Common myeloid progenitor, CD34-positive (primary cell): ENCODE data around the gene ALB.
"Not testable (repeated sequence)": the region's sequence is repeated elsewhere in the genome, so short reads cannot be mapped to it uniquely, and the experiment has no call there.

Experiments
- CTCF ChIA-PET: fragments of 350-600 bp; sonication (Branson Sonifier 250); formaldehyde crosslinking; loops from one replicate; lab custom pipeline; 2021; ENCODE audit warnings: antibody characterized with exemption; lab: Charles Lee
- POLR2A ChIA-PET: fragments of 350-600 bp; sonication (Branson Sonifier 250); formaldehyde crosslinking; loops from one replicate; lab custom pipeline; 2021; ENCODE audit warnings: antibody characterized with exemption; lab: Charles Lee
- DNase-seq, 3 donors: peaks; one replicate each; pipeline versions ENCODE4 v3.0.0 to v3.0.0-alpha.2; 2013
- H3K27ac ChIP-seq, 2 experiments: 1 replicate in 1 of 2; 2 replicates in 1 of 2; pipeline ENCODE4 v1.7.0; 2013; ENCODE audit warnings: inconsistent platforms in 2 of 2, low read length in 2 of 2, mild to moderate bottlenecking in 2 of 2, low read depth in 1 of 2, moderate library complexity in 1 of 2; ENCODE audit not compliant: severe bottlenecking in 2 of 2, insufficient read depth in 1 of 2, poor library complexity in 1 of 2
- H3K27me3 ChIP-seq, 5 experiments: replicated peaks in 2 of 5; 1 replicate in 3 of 5; 2 replicates in 2 of 5; pipeline versions ENCODE4 v1.6.1 to v1.7.0; 2013; ENCODE audit warnings: low read length in 4 of 5, mild to moderate bottlenecking in 2 of 5, moderate library complexity in 2 of 5, inconsistent platforms in 1 of 5; ENCODE audit not compliant: insufficient read depth in 5 of 5, control insufficient read depth in 4 of 5
- H3K36me3 ChIP-seq, 4 experiments: 1 replicate in 2 of 4; 2 replicates in 2 of 4; pipeline versions ENCODE4 v1.6.1 to v1.7.0; 2013; ENCODE audit warnings: low read length in 3 of 4, control low read depth in 1 of 4, mild to moderate bottlenecking in 1 of 4; ENCODE audit not compliant: control insufficient read depth in 4 of 4, insufficient read depth in 4 of 4
- H3K4me1 ChIP-seq, 4 experiments: 1 replicate in 3 of 4; 2 replicates in 1 of 4; pipeline versions ENCODE4 v1.6.1 to v1.7.1; 2013; ENCODE audit warnings: low read length in 3 of 4, mild to moderate bottlenecking in 3 of 4, control low read depth in 1 of 4, inconsistent platforms in 1 of 4, moderate library complexity in 1 of 4; ENCODE audit not compliant: control insufficient read depth in 4 of 4, insufficient read depth in 4 of 4; ENCODE audit errors: control extremely low read depth in 1 of 4
- H3K4me3 ChIP-seq, 7 experiments: 1 replicate in 4 of 7; 2 replicates in 3 of 7; pipeline versions ENCODE4 v1.5.1 to v1.7.0; 2013; ENCODE audit warnings: mild to moderate bottlenecking in 7 of 7, low read length in 6 of 7, moderate library complexity in 6 of 7, inconsistent platforms in 2 of 7, low read depth in 2 of 7, control low read depth in 1 of 7; ENCODE audit not compliant: insufficient read depth in 4 of 7, control insufficient read depth in 1 of 7; ENCODE audit errors: extremely low read depth in 1 of 7
- H3K9me3 ChIP-seq, 5 experiments: 1 replicate in 4 of 5; 2 replicates in 1 of 5; pipeline versions ENCODE4 v1.6.1 to v1.7.1; 2013; ENCODE audit warnings: low read length in 4 of 5, mild to moderate bottlenecking in 2 of 5, inconsistent platforms in 1 of 5, low read depth in 1 of 5, moderate library complexity in 1 of 5; ENCODE audit not compliant: control insufficient read depth in 4 of 5, insufficient read depth in 2 of 5; ENCODE audit errors: control extremely low read depth in 1 of 5
- WGBS: methylation state at CpG from one replicate; pipeline ENCODE4 v1.1.5; 2013; ENCODE audit not compliant: insufficient coverage; 5-methylcytosine and 5-hydroxymethylcytosine counted together

ALB gene

GRCh38 chr4:73379946-73380345, 24.1 kb upstream of the ALB start:
- no peak overlapping the region for H3K4me3 ChIP-seq
- POLR2A ChIA-PET: no interaction called here
- CTCF ChIA-PET: no interaction called here
- H3K4me1 ChIP-seq: no peaks in the 10 kb centered on the region
- no peaks in the 10 kb centered on the region for H3K36me3 ChIP-seq
- H3K27ac ChIP-seq: no peak overlapping the region
- H3K27me3 ChIP-seq: peaks cover 0 to 2% (median 0%) of the 10 kb centered on the region in 5 experiments
- DNase-seq: no peak
- H3K9me3 ChIP-seq: no peaks in the 10 kb centered on the region

DNA sequence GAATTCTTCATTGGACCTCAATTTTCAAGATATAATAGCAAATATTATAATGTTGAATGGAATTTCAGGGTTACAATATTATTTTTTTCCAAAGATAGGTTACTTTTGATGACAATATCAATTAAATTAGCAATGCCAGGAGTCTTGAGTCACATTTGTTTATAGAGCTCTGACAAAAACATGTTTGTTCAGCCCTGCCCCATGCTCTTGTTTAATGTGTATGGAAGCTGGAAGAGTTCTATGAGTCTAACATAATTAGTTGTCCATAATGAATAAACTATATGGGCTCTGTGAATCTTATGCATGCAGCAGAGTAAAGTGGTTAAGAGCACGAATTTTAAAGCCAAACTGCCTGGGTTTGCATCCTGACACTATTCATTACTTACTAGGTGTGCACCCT, 22.9 kb upstream of the ALB start:
- no CpG with 5 or more reads among the region's 1 CpG for WGBS
- Histone ChIP-seq H3K36me3 (no peaks in the 10 kb centered on the region), H3K27ac (no peak overlapping the region), H3K4me1 (no peaks in the 10 kb centered on the region), H3K27me3 (no peaks in the 10 kb centered on the region), H3K9me3 (no peaks in the 10 kb centered on the region), H3K4me3 (no peak overlapping the region)
- no peak for DNase-seq
- ChIA-PET CTCF (no interaction called here), POLR2A (no interaction called here)

- CTCF ChIA-PET: interaction anchor here (0.6 kb wide), 1 partner anchor 1460 kb away, joined by 3 read pairs; no protein-coding TSS in a partner anchor
- POLR2A ChIA-PET: no interaction called here
- DNase-seq: no peak
- H3K4me1 ChIP-seq: no peaks in the 10 kb centered on the region
- no peaks in the 10 kb centered on the region for H3K9me3 ChIP-seq
- 94% methylated on average over 3 of the region's 3 CpGs for WGBS
- H3K4me3 ChIP-seq: no peak overlapping the region
- H3K36me3 ChIP-seq: no peaks in the 10 kb centered on the region
- H3K27me3 ChIP-seq: no peaks in the 10 kb centered on the region
- H3K27ac ChIP-seq: no peak overlapping the region
Measured at GRCh38 chr4:73383452-73383851, 20.6 kb upstream of the ALB start.

GRCh38 chr4:73387552-73387951, 16.5 kb upstream of the ALB start:
- POLR2A ChIA-PET: no interaction called here

DNA sequence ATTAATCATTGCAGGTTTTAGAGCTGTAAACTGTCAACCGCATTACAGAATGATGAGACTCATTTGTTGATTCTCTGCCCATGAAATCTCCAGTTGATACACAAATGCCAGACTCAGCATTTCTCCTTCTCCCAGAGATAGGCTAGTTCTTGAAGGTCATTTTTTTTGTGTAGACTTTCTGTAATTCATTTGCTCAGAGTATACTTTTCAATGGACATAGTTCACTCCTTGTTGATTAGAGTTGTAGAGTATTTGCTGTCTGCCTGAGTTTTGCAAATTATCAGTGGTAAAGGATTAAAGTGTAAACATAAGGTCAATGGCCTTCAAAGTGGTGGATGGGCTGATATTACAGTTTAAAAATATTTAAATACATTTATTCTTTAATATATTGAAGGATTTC, 15.2 kb upstream of the ALB start:
- WGBS: no CpG with 5 or more reads among the region's 1 CpG
- Histone ChIP-seq H3K27ac (no peak overlapping the region), H3K9me3 (no peaks in the 10 kb centered on the region), H3K36me3 (no peaks in the 10 kb centered on the region), H3K27me3 (no peaks in the 10 kb centered on the region), H3K4me3 (no peak overlapping the region), H3K4me1 (no peaks in the 10 kb centered on the region)
- DNase-seq: no peak
- ChIA-PET CTCF (no interaction called here), POLR2A (no interaction called here)

More at GRCh38 chr4:73387552-73387951, 16.5 kb upstream of the ALB start:
- Histone ChIP-seq H3K27me3 (no peaks in the 10 kb centered on the region), H3K4me1 (no peaks in the 10 kb centered on the region), H3K4me3 (no peak overlapping the region), H3K9me3 (no peaks in the 10 kb centered on the region), H3K36me3 (no peaks in the 10 kb centered on the region), H3K27ac (no peak overlapping the region)
- CTCF ChIA-PET: no interaction called here
- no peak for DNase-seq

DNA sequence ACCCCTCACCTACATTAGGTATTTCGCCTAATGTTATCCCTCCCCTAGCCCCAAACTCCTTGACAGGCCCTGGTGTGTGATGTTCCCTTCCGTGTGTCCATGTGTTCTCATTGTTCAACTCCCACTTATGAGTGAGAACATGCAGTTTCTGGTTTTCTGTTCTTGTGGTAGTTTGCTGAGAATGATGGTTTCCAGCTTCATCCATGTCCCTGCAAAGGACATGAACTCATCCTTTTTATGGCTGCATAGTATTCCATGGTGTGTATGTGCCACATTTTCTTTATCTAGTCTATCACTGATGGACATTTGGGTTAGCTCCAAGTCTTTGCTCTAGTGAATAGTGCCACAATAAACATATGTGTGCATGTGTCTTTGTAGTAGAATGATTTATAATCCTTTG, 14.4 kb upstream of the ALB start:
- no CpG with 5 or more reads among the region's 2 CpGs for WGBS
- POLR2A ChIA-PET, H3K27me3 ChIP-seq, H3K4me1 ChIP-seq, DNase-seq, CTCF ChIA-PET, H3K9me3 ChIP-seq, H3K36me3 ChIP-seq, H3K27ac ChIP-seq, H3K4me3 ChIP-seq: not testable (repeated sequence)

DNA sequence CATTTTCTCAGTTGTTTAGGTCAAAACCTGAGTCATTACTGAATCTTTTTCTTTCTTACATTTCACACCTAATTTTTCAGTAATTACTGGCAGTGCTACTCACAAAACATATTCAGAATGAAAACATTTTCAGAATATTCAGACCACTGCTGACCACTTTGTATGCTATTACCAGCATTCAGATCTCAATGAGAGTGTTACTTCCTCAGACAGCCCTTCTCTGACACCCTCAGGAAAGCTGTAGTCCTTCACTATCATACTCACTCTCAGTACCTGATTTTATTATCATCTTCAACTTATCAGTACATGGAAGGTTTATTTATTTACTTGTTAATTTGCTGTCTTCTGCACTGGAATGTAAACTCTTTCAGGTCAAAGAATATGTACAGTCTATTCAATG, 12.3 kb upstream of the ALB start:
- H3K4me1 ChIP-seq: no peaks in the 10 kb centered on the region
- H3K36me3 ChIP-seq: no peaks in the 10 kb centered on the region
- ChIA-PET CTCF (no interaction called here), POLR2A (no interaction called here)
- no peak for DNase-seq
- H3K4me3 ChIP-seq: no peak overlapping the region
- no peak overlapping the region for H3K27ac ChIP-seq
- no peaks in the 10 kb centered on the region for H3K9me3 ChIP-seq
- no peaks in the 10 kb centered on the region for H3K27me3 ChIP-seq

- no peak overlapping the region for H3K4me3 ChIP-seq
- CTCF ChIA-PET: no interaction called here
- no peaks in the 10 kb centered on the region for H3K27me3 ChIP-seq
- H3K27ac ChIP-seq: no peak overlapping the region
- no peaks in the 10 kb centered on the region for H3K4me1 ChIP-seq
- POLR2A ChIA-PET: no interaction called here
- DNase-seq: no peak
- H3K36me3 ChIP-seq: no peaks in the 10 kb centered on the region
- 100% methylated on average over 2 of the region's 2 CpGs for WGBS
- H3K9me3 ChIP-seq: no peaks in the 10 kb centered on the region
Measured at GRCh38 chr4:73392936-73393335, 11.2 kb upstream of the ALB start.
